ENCODE results near the gene COA8.

The COA8 gene

GRCh38 chr14:103562429-103563225 is at the start of gene COA8, which contains the start of gene BAG5:
TSS of gene COA8 (plus strand) at chr14:103562960. CDS start at chr14:103563002, 42 bp downstream.
TSS of gene BAG5 (minus strand) at chr14:103562657. CDS start at chr14:103561164, 1,493 bp downstream.
- H3K4me3 ChIP-seq, result peak within 1 kb of the TSS; percentile 78 to 99 (median 97)

GRCh38 chr14:103514596-103515421 is 48.0 kb upstream of the COA8 start:
- Histone ChIP-seq H3K4me3 (no peak overlapping the region), H3K27ac (peak overlapping the region in 3 of 21 experiments; percentile 2 to 18 (median 17))

More at GRCh38 chr14:103562429-103563225, at the start of gene COA8, which contains the start of gene BAG5:
- peak within 1 kb of the TSS; percentile 92 to 99 (median 96) for H3K27ac ChIP-seq

- peak overlapping the region in 1 of 21 experiments; percentile 35 for H3K27ac ChIP-seq
- no peak overlapping the region for H3K4me3 ChIP-seq
Measured at GRCh38 chr14:103516426-103517173, 46.2 kb upstream of the COA8 start.

- Histone ChIP-seq H3K27ac (peak overlapping the region in 2 of 21 experiments; percentile 25 to 35), H3K4me3 (no peak overlapping the region)
Measured at GRCh38 chr14:103517174-103517566, 45.6 kb upstream of the COA8 start.

GRCh38 chr14:103517721-103518421 is 44.9 kb upstream of the COA8 start:
- Histone ChIP-seq H3K27ac (peak overlapping the region in 7 of 21 experiments; percentile 13 to 58 (median 42)), H3K4me3 (no peak overlapping the region)

- Histone ChIP-seq H3K4me3 (no peak overlapping the region), H3K27ac (peak overlapping the region in 7 of 21 experiments; percentile 13 to 58 (median 42))
Measured at GRCh38 chr14:103518422-103519042, 44.2 kb upstream of the COA8 start.

GRCh38 chr14:103519043-103519836 is 43.5 kb upstream of the COA8 start:
- Histone ChIP-seq H3K27ac (peak overlapping the region in 2 of 21 experiments; percentile 17 to 84), H3K4me3 (no peak overlapping the region)

GRCh38 chr14:103519837-103520212 is 42.9 kb upstream of the COA8 start:
- H3K27ac ChIP-seq, result peak overlapping the region in 4 of 21 experiments; percentile 4 to 84 (median 46)
- no peak overlapping the region for H3K4me3 ChIP-seq

GRCh38 chr14:103520269-103520656 is 42.5 kb upstream of the COA8 start:
- peak overlapping the region in 4 of 7 experiments; percentile 37 to 65 (median 50) for H3K4me3 ChIP-seq

GRCh38 chr14:103520657-103521437 is 41.9 kb upstream of the COA8 start:
- peak overlapping the region in 17 of 21 experiments; percentile 4 to 84 (median 63) for H3K27ac ChIP-seq
- peak overlapping the region; percentile 37 to 65 (median 48) for H3K4me3 ChIP-seq

More at GRCh38 chr14:103520269-103520656, 42.5 kb upstream of the COA8 start:
- H3K27ac ChIP-seq, result peak overlapping the region in 8 of 21 experiments; percentile 4 to 84 (median 66)

GRCh38 chr14:103521438-103521950 is 41.3 kb upstream of the COA8 start:
- H3K4me3 ChIP-seq, result peak overlapping the region; percentile 37 to 65 (median 48)
- peak overlapping the region in 17 of 21 experiments; percentile 2 to 84 (median 63) for H3K27ac ChIP-seq

GRCh38 chr14:103521951-103522563 is 40.7 kb upstream of the COA8 start:
- H3K4me3 ChIP-seq, result peak overlapping the region; percentile 37 to 65 (median 48)
- peak overlapping the region in 14 of 21 experiments; percentile 2 to 84 (median 64) for H3K27ac ChIP-seq

- peak within 1 kb of the TSS in 15 of 21 experiments; percentile 2 to 84 (median 63) for H3K27ac ChIP-seq
- H3K4me3 ChIP-seq, result peak within 1 kb of the TSS; percentile 37 to 65 (median 48)
Measured at GRCh38 chr14:103522649-103523574, 39.8 kb upstream of the COA8 start, which contains the start of gene CKB. TSS of gene CKB (minus strand) at chr14:103522830. CDS start at chr14:103522493, 337 bp downstream.

GRCh38 chr14:103523575-103523954 is 39.2 kb upstream of the COA8 start:
- no peak overlapping the region for H3K27ac ChIP-seq
- H3K4me3 ChIP-seq, result no peak overlapping the region

All from skin epidermis (tissue), 12 donors.